ENCODE results near the gene FBXL16. TPM values are rescaled to one million over a fixed set of nuclear protein-coding genes. Genes with fewer than 3 reads are reported as not detected.

The FBXL16 gene
- total and polyA plus RNA-seq, 4 donors: 7.4 to 76.0 (median 43.4) TPM

DNA sequence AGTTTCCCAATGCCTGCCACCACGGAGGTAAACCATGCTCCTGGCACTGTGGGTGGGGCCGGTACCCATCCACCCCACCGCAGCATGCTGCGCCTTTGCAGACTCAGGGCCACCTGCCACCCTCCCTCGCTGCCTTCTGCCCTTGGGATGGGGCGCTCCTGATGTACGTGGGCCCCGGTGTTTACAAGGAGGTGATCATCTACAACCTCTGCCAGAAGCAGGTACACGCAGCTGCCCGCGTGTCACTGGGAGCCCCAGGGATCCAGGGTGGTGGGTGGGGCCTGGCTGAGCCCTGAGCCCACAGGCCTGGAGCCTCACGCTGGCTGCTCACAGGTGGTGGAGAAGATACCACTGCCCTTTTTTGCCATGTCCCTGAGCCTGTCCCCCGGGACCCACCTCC lies 39.0 kb downstream of the FBXL16 start:
- no peak overlapping the region for H3K4me3 ChIP-seq (ENCODE audit: low read depth, low read length)
- H3K4me1 ChIP-seq (ENCODE audit: control insufficient read depth, insufficient read depth, low read length): peaks cover 21% of the 10 kb centered on the region
- 94% methylated on average over 10 of the region's 13 CpGs for WGBS (ENCODE audit: insufficient coverage)
- H3K27me3 ChIP-seq (ENCODE audit: control insufficient read depth, insufficient read depth, low read length): no peaks in the 10 kb centered on the region
- peaks cover 85% of the 10 kb centered on the region for H3K36me3 ChIP-seq (ENCODE audit: control insufficient read depth, insufficient read depth, low read length)
- no peak for DNase-seq (ENCODE audit: low read depth in 4 of 6, low spot score in 6 of 6)
- no peaks in the 10 kb centered on the region for H3K9me3 ChIP-seq (ENCODE audit: control insufficient read depth, insufficient read depth, low read length)
- H3K27ac ChIP-seq (ENCODE audit: low read depth, low read length): no peak overlapping the region

DNA sequence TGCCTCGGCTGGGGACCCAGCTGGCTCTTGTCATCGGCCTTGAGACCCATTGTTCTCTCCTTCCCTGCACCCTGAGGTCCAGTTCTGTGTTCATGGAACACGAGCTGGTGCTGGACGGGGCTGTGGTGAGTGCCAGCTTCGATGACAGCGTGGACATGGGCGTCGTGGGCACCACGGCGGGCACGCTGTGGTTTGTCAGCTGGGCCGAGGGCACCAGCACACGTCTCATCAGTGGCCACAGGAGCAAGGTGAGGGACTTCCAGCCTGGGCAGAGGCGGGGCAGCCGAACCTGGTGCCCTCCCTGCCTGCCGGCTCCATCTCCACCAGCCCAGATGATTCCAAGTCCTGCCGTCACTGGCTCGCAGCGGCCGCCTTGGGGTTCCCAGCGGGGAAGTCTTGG lies 43.0 kb downstream of the FBXL16 start:
- peaks cover 21% of the 10 kb centered on the region for H3K4me1 ChIP-seq (ENCODE audit: control insufficient read depth, insufficient read depth, low read length)
- DNase-seq (ENCODE audit: low read depth in 4 of 6, low spot score in 6 of 6): no peak
- peaks cover 88% of the 10 kb centered on the region for H3K36me3 ChIP-seq (ENCODE audit: control insufficient read depth, insufficient read depth, low read length)
- no peaks in the 10 kb centered on the region for H3K9me3 ChIP-seq (ENCODE audit: control insufficient read depth, insufficient read depth, low read length)
- no peaks in the 10 kb centered on the region for H3K27me3 ChIP-seq (ENCODE audit: control insufficient read depth, insufficient read depth, low read length)
- WGBS (ENCODE audit: insufficient coverage): 96% methylated on average over 21 of the region's 21 CpGs
- no peak overlapping the region for H3K27ac ChIP-seq (ENCODE audit: low read depth, low read length)
- H3K4me3 ChIP-seq (ENCODE audit: low read depth, low read length): no peak overlapping the region

DNA sequence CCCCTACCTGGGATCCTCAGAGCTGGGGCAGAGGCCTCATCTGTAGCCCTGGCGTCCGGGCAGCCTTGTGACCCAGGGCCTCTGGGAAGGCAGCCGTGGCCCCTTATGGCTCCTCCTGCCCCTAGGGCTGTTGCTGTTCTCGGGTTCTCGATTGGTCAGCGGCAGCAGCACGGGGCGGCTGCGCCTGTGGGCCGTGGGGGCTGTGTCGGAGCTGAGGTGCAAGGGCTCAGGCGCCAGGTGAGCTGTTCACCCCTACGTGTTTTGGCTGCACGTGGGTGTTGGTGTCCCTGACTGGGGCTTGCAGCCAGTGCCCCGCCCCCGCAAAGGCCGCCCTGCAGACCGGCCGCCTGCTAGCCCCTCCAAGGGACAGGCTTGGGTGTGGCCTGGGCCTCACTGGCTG lies 43.5 kb downstream of the FBXL16 start:
- WGBS (ENCODE audit: insufficient coverage): 96% methylated on average over 19 of the region's 19 CpGs
- no peak overlapping the region for H3K27ac ChIP-seq (ENCODE audit: low read depth, low read length)
- no peaks in the 10 kb centered on the region for H3K9me3 ChIP-seq (ENCODE audit: control insufficient read depth, insufficient read depth, low read length)
- DNase-seq (ENCODE audit: low read depth in 4 of 6, low spot score in 6 of 6): no peak
- H3K4me3 ChIP-seq (ENCODE audit: low read depth, low read length): no peak overlapping the region
- peaks cover 16% of the 10 kb centered on the region for H3K4me1 ChIP-seq (ENCODE audit: control insufficient read depth, insufficient read depth, low read length)
- H3K27me3 ChIP-seq (ENCODE audit: control insufficient read depth, insufficient read depth, low read length): no peaks in the 10 kb centered on the region
- peaks cover 88% of the 10 kb centered on the region for H3K36me3 ChIP-seq (ENCODE audit: control insufficient read depth, insufficient read depth, low read length)

DNA sequence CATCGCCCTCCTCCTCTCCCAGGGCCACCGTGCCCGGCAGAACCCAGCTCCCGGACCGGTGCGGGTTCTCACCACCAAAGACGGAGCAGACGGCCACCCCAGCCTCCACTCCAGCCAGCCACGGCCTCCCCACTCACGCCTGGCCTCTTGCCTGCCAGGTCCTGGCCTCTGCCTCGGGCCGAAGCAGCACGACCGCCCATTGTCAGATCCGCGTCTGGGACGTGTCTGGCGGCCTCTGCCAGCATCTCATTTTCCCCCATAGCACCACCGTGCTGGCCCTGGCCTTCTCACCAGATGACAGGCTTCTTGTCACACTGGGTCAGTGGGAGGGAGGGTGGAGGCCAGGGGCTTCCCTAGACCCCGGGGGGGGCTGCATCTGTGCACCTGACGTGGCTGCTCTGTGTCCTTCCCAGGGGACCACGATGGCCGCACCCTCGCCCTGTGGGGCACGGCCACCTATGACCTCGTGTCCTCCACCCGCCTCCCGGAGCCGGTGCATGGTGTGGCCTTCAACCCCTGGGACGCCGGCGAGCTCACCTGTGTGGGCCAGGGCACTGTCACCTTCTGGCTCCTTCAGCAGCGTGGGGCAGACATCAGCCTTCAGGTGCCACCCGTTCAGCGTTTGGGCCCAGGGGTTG lies 44.3 kb downstream of the FBXL16 start:
- no peaks in the 10 kb centered on the region for H3K27me3 ChIP-seq (ENCODE audit: control insufficient read depth, insufficient read depth, low read length)
- no peak overlapping the region for H3K4me3 ChIP-seq (ENCODE audit: low read depth, low read length)
- peaks cover 88% of the 10 kb centered on the region for H3K36me3 ChIP-seq (ENCODE audit: control insufficient read depth, insufficient read depth, low read length)
- no peaks in the 10 kb centered on the region for H3K9me3 ChIP-seq (ENCODE audit: control insufficient read depth, insufficient read depth, low read length)
- no peak overlapping the region for H3K27ac ChIP-seq (ENCODE audit: low read depth, low read length)
- 73% methylated on average over 24 of the region's 35 CpGs for WGBS (ENCODE audit: insufficient coverage)
- DNase-seq (ENCODE audit: low read depth in 4 of 6, low spot score in 6 of 6): no peak
- H3K4me1 ChIP-seq (ENCODE audit: control insufficient read depth, insufficient read depth, low read length): peaks cover 15% of the 10 kb centered on the region

DNA sequence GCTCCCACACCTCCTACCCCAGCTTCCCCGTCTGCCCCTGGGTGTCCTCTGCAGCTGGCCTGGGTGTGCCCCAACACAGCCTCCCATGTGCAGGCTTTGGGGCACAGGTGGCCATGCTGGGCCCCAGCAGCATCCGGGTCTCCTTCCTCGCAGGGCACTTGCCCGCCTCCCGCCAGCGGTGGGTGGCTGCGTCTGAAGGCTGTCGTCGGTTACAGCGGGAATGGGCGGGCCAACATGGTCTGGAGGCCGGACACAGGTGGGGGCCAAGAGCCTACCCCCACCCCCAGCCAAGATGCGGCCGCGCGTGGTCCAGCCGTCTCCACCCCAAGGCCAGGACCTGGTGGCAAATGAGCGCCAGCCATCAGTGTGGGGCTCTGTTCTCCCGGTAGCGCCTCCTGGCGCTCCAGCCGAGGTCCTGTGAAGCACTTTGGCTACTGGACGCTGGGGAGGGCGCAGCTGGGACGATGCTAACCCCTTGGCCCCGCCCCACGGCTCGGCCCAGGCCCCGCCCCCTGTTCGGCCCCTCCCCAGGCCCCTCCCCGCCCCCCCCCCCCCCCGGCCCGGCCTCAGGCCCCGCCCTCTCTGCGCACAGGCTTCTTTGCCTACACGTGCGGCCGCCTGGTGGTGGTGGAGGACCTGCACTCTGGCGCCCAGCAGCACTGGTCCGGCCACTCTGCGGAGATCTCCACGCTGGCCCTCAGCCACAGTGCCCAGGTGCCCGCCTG lies 45.0 kb downstream of the FBXL16 start:
- Histone ChIP-seq H3K4me1 (ENCODE audit: control insufficient read depth, insufficient read depth, low read length) (peaks cover 15% of the 10 kb centered on the region), H3K27me3 (ENCODE audit: control insufficient read depth, insufficient read depth, low read length) (no peaks in the 10 kb centered on the region), H3K4me3 (ENCODE audit: low read depth, low read length) (no peak overlapping the region), H3K27ac (ENCODE audit: low read depth, low read length) (peak overlapping the region; percentile 45), H3K36me3 (ENCODE audit: control insufficient read depth, insufficient read depth, low read length) (peaks cover 88% of the 10 kb centered on the region), H3K9me3 (ENCODE audit: control insufficient read depth, insufficient read depth, low read length) (no peaks in the 10 kb centered on the region)
- peak in 2 of 6 donors; percentile 76 to 77 for DNase-seq (ENCODE audit: low read depth in 4 of 6, low spot score in 6 of 6)
- WGBS (ENCODE audit: insufficient coverage): 20% methylated on average over 26 of the region's 43 CpGs

DNA sequence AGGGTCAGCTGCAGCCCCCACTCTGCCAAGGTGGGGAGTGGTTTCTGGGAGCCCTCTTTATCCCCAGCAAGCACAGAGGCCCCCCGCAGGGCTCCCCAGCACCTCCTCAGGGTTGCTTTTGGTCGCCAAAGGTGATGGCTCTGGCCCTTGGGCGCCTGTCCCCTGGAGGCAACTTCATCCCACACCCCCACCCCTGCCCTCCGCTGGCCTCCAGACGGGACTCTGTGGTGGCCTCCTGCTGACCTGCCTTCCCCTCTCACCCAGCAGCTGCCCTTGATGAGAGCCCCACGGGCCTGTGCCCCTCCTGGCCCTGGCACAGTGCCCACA lies 45.5 kb downstream of the FBXL16 start:
- 47% methylated on average over 6 of the region's 6 CpGs for WGBS (ENCODE audit: insufficient coverage)
- H3K9me3 ChIP-seq (ENCODE audit: control insufficient read depth, insufficient read depth, low read length): no peaks in the 10 kb centered on the region
- peaks cover 15% of the 10 kb centered on the region for H3K4me1 ChIP-seq (ENCODE audit: control insufficient read depth, insufficient read depth, low read length)
- no peaks in the 10 kb centered on the region for H3K27me3 ChIP-seq (ENCODE audit: control insufficient read depth, insufficient read depth, low read length)
- H3K4me3 ChIP-seq (ENCODE audit: low read depth, low read length): no peak overlapping the region
- peak overlapping the region; percentile 45 for H3K27ac ChIP-seq (ENCODE audit: low read depth, low read length)
- DNase-seq (ENCODE audit: low read depth in 4 of 6, low spot score in 6 of 6): no peak
- peaks cover 89% of the 10 kb centered on the region for H3K36me3 ChIP-seq (ENCODE audit: control insufficient read depth, insufficient read depth, low read length)

DNA sequence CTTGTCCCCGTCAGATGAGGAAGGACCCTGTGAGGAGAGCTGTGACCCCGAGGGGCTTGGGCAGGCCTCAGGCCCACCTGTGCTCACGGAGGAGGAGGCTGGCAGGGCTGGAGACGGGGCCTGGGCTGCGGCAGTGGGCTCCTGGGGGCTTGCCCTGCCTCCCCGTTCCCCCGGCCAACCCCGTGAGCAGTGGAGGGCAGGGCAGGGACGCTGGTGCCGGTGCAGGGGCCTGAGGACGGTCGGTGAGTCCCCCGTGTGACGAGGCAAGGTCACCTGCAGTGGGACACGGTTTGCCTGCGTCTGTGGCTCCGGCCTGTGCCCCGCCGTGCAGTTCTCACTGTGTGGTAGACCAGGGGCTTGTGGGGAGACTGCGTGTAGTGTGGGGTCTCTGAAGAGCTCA lies 46.0 kb downstream of the FBXL16 start:
- no peak overlapping the region for H3K27ac ChIP-seq (ENCODE audit: low read depth, low read length)
- H3K4me1 ChIP-seq (ENCODE audit: control insufficient read depth, insufficient read depth, low read length): peaks cover 15% of the 10 kb centered on the region
- H3K4me3 ChIP-seq (ENCODE audit: low read depth, low read length): no peak overlapping the region
- H3K36me3 ChIP-seq (ENCODE audit: control insufficient read depth, insufficient read depth, low read length): peaks cover 92% of the 10 kb centered on the region
- 85% methylated on average over 20 of the region's 20 CpGs for WGBS (ENCODE audit: insufficient coverage)
- no peak for DNase-seq (ENCODE audit: low read depth in 4 of 6, low spot score in 6 of 6)
- no peaks in the 10 kb centered on the region for H3K9me3 ChIP-seq (ENCODE audit: control insufficient read depth, insufficient read depth, low read length)
- H3K27me3 ChIP-seq (ENCODE audit: control insufficient read depth, insufficient read depth, low read length): no peaks in the 10 kb centered on the region

DNA sequence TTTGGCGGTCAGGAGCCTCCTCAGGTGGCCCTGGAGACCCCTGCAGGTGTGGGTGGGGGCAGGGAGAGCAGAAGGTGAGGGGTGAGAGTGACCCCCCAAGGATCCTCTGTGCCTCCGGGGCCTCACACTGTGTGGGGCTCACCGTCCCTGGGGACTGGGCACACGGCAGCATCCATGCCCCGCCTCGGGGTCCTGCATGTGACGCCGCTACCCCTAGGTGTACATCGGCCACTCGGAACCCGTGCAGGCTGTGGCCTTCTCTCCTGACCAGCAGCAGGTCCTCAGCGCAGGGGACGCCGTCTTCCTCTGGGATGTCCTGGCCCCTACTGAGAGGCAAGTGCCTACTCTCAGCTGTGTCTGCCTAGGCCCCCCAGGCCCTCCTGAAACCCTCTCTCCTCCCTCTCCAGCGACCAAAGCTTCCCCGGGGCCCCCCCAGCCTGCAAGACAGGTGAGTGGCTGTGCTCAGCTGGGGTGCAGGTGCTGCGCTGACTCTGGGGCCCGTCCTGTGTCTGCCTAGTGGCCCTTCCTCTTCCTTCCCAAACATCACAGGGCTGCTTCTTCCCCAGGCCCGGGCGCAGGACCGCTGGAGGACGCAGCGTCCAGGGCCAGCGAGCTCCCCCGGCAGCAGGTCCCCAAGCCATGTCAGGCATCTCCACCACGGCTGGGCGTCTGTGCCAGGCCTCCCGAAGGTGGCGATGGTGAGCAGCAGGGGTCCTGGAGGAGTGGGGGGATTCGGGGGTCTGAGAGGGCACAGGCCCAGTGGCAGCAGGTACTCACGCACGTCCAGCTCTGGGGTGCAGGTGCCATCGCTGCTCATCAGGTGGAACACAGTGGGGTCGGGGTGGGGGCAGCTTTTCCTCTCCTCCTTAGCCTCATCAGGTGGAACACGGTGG lies 46.7 kb downstream of the FBXL16 start:
- Histone ChIP-seq H3K27ac (ENCODE audit: low read depth, low read length) (no peak overlapping the region), H3K36me3 (ENCODE audit: control insufficient read depth, insufficient read depth, low read length) (peaks cover 91% of the 10 kb centered on the region)

DNA sequence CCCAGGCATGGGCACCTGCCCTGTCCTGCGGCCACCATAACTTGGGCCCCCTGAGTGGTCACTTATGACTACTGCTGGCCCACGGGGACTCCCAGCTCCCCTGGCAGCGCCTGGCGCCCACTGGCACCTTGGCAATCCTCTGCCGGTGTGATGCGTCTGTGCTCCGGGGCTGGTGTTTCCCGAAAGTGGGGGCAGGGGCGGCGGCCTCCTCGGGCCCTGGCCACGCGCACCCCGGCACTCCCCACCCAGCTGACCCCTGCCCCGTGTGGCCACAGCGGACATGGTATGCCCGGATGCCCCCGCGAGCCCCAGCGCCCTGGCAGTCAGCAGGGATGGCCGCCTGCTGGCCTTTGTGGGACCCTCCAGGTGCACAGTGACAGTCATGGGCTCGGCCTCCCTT lies 48.1 kb downstream of the FBXL16 start:
- WGBS (ENCODE audit: insufficient coverage): 95% methylated on average over 22 of the region's 22 CpGs
- no peak overlapping the region for H3K4me3 ChIP-seq (ENCODE audit: low read depth, low read length)

More for the DNA sequence above, 46.7 kb downstream of the FBXL16 start:
- peaks cover 15% of the 10 kb centered on the region for H3K4me1 ChIP-seq (ENCODE audit: control insufficient read depth, insufficient read depth, low read length)
- H3K27me3 ChIP-seq (ENCODE audit: control insufficient read depth, insufficient read depth, low read length): no peaks in the 10 kb centered on the region
- no peak for DNase-seq (ENCODE audit: low read depth in 4 of 6, low spot score in 6 of 6)
- no peaks in the 10 kb centered on the region for H3K9me3 ChIP-seq (ENCODE audit: control insufficient read depth, insufficient read depth, low read length)
- H3K4me3 ChIP-seq (ENCODE audit: low read depth, low read length): no peak overlapping the region
- WGBS (ENCODE audit: insufficient coverage): 89% methylated on average over 35 of the region's 35 CpGs

More for the DNA sequence above, 48.1 kb downstream of the FBXL16 start:
- Histone ChIP-seq H3K4me1 (ENCODE audit: control insufficient read depth, insufficient read depth, low read length) (peaks cover 15% of the 10 kb centered on the region), H3K9me3 (ENCODE audit: control insufficient read depth, insufficient read depth, low read length) (no peaks in the 10 kb centered on the region), H3K36me3 (ENCODE audit: control insufficient read depth, insufficient read depth, low read length) (peaks cover 96% of the 10 kb centered on the region), H3K27me3 (ENCODE audit: control insufficient read depth, insufficient read depth, low read length) (no peaks in the 10 kb centered on the region), H3K27ac (ENCODE audit: low read depth, low read length) (no peak overlapping the region)
- no peak for DNase-seq (ENCODE audit: low read depth in 4 of 6, low spot score in 6 of 6)
